SK-N-SH (cell line): ENCODE data around the gene KCNA10. TPM values are rescaled to one million over a fixed set of nuclear protein-coding genes. Genes with fewer than 3 reads are reported as not detected.

ENCODE experiments used
- CTCF ChIA-PET: fragments of 300-600, 350-600 bp; formaldehyde crosslinking; extraction: SDS; loops from one replicate; lab custom pipeline; 2021; lab: Yijun Ruan, JAX
- POLR2A ChIA-PET: fragments of 350-600 bp; sonication (Branson Sonifier 250); formaldehyde crosslinking; extraction: SDS; loops from one replicate; lab custom pipeline; 2020; ENCODE audit warnings: antibody characterized with exemption, inconsistent platforms; lab: Yijun Ruan, JAX
- DNase-seq: peaks from one replicate; pipeline ENCODE4 v3.0.0; 2012
- H2AFZ ChIP-seq: fragments of 200-600 bp; sonication (generic); 2 replicates; pipeline ENCODE4 v1.8.1; 2016; ENCODE audit warnings: antibody characterized with exemption, mild to moderate bottlenecking, low read depth
- H3F3A ChIP-seq: fragments of 200-600 bp; sonication (generic); replicated peaks from 2 replicates; pipeline ENCODE3; 2016; ENCODE audit warnings: antibody characterized with exemption, mild to moderate bottlenecking; ENCODE audit not compliant: insufficient read depth
- H3K27ac ChIP-seq, 2 experiments: fragments of 200-500 bp in 1 of 2; fragments of 200-600 bp in 1 of 2; sonication (Bioruptor generic) in 1 of 2; sonication (generic), shearing (Covaris generic) in 1 of 2; 2 replicates each; pipeline versions ENCODE4 v1.5.1 to v1.6.1; 2014 to 2016; ENCODE audit warnings: low read depth in 2 of 2, inconsistent platforms in 1 of 2, low read length in 1 of 2, mild to moderate bottlenecking in 1 of 2, mixed read lengths in 1 of 2
- H3K27me3 ChIP-seq: fragments of 200-600 bp; sonication (generic), shearing (Covaris generic); 2 replicates; pipeline ENCODE4 v1.6.1; 2016; ENCODE audit warnings: mixed run types; ENCODE audit not compliant: insufficient read depth
- H3K36me3 ChIP-seq, 2 experiments: fragments of 200-500 bp in 1 of 2; fragments of 200-600 bp in 1 of 2; sonication (Bioruptor generic) in 1 of 2; sonication (generic) in 1 of 2; replicated peaks in 1 of 2; 2 replicates each; pipeline versions ENCODE3 to v1.5.1; 2014 to 2016; ENCODE audit warnings: low read length in 1 of 2, mild to moderate bottlenecking in 1 of 2; ENCODE audit not compliant: insufficient read depth in 2 of 2, control insufficient read depth in 1 of 2
- H3K4me1 ChIP-seq, 2 experiments: fragments of 200-500 bp in 1 of 2; fragments of 200-600 bp in 1 of 2; sonication (Bioruptor generic) in 1 of 2; sonication (generic), shearing (Covaris generic) in 1 of 2; 2 replicates each; pipeline versions ENCODE4 v1.5.1 to v1.6.1; 2014 to 2016; ENCODE audit warnings: low read depth in 1 of 2, low read length in 1 of 2, mixed run types in 1 of 2; ENCODE audit not compliant: insufficient read depth in 2 of 2, control insufficient read depth in 1 of 2
- H3K4me2 ChIP-seq: fragments of 200-600 bp; sonication (generic), shearing (Covaris generic); 2 replicates; pipeline ENCODE4 v1.6.1; 2017; ENCODE audit warnings: mixed run types
- H3K4me3 ChIP-seq, 2 experiments: fragments of 200-500 bp in 1 of 2; fragments of 200-600 bp in 1 of 2; sonication (Bioruptor generic) in 1 of 2; sonication (generic), shearing (Covaris generic) in 1 of 2; 2 replicates each; pipeline versions ENCODE4 v1.5.1 to v1.8.1; 2014 to 2016; ENCODE audit warnings: low read depth in 2 of 2, inconsistent platforms in 1 of 2, low read length in 1 of 2, mild to moderate bottlenecking in 1 of 2, mixed read lengths in 1 of 2, moderate library complexity in 1 of 2
- H3K79me2 ChIP-seq: fragments of 200-600 bp; sonication (generic); 2 replicates; pipeline ENCODE4 v1.8.1; 2017; ENCODE audit warnings: mild to moderate bottlenecking; ENCODE audit not compliant: insufficient read depth
- H3K9ac ChIP-seq: fragments of 200-600 bp; sonication (generic); 2 replicates; pipeline ENCODE4 v1.6.1; 2017; ENCODE audit warnings: mixed run types
- H3K9me2 ChIP-seq: fragments of 200-600 bp; sonication (generic); 2 replicates; pipeline ENCODE4 v1.6.1; 2017; ENCODE audit warnings: mixed run types
- H3K9me3 ChIP-seq: fragments of 200-600 bp; sonication (generic); 2 replicates; pipeline ENCODE4 v1.6.1; 2017; ENCODE audit warnings: mixed run types, mild to moderate bottlenecking, moderate library complexity
- H4K20me1 ChIP-seq: fragments of 200-600 bp; sonication (generic); 2 replicates; pipeline ENCODE4 v1.6.1; 2017; ENCODE audit warnings: mild to moderate bottlenecking, mixed run types; ENCODE audit not compliant: insufficient read depth
- CHD2 ChIP-seq: fragments of 150-350 bp; IDR thresholded peaks from 2 replicates; pipeline ENCODE4 v1.6.1; 2018; ENCODE audit warnings: low read length; ENCODE audit not compliant: partially characterized antibody
- FOSL2 ChIP-seq: IDR thresholded peaks from 2 replicates; pipeline ENCODE4 v1.4.0; 2012; ENCODE audit warnings: low read depth, mild to moderate bottlenecking, moderate library complexity, borderline replicate concordance
- JUND ChIP-seq: IDR thresholded peaks from 2 replicates; pipeline ENCODE4 v1.4.0; 2012
- RAD21 ChIP-seq: IDR thresholded peaks from 2 replicates; pipeline ENCODE4 v1.6.1; 2012; ENCODE audit warnings: mild to moderate bottlenecking, low read length
- RCOR1 ChIP-seq: fragments of 150-350 bp; IDR thresholded peaks from 2 replicates; pipeline ENCODE4 v1.6.1; 2017; ENCODE audit warnings: antibody characterized with exemption, low read length
- RXRA ChIP-seq: IDR thresholded peaks from 2 replicates; pipeline ENCODE4 v1.4.0; 2012; ENCODE audit warnings: low read depth, mild to moderate bottlenecking, borderline replicate concordance
- WGBS: methylation state at CpG from one replicate; pipeline ENCODE4 v1.1.6; 2017; ENCODE audit warnings: low lambda C conversion rate; 5-methylcytosine and 5-hydroxymethylcytosine counted together
- polyA plus RNA-seq, 3 experiments: library from polyadenylated mRNA; depleted of rRNA; stranded (reverse); fragments of >200 nt; gene quantifications; 2 replicates each; pipeline ENCODE4 v1.2.3, GENCODE V29; 2012
- TF ChIP-seq, protein P1 (sequence below): IDR thresholded peaks from 2 replicates; pipeline ENCODE4 v1.6.1; 2012; ENCODE audit warnings: mild to moderate bottlenecking, low read depth, low read length, moderate library complexity

KCNA10 gene
- polyA plus RNA-seq, 1 of the 3 experiments (the other 2 are of a cell fraction) = not detected

DNA sequence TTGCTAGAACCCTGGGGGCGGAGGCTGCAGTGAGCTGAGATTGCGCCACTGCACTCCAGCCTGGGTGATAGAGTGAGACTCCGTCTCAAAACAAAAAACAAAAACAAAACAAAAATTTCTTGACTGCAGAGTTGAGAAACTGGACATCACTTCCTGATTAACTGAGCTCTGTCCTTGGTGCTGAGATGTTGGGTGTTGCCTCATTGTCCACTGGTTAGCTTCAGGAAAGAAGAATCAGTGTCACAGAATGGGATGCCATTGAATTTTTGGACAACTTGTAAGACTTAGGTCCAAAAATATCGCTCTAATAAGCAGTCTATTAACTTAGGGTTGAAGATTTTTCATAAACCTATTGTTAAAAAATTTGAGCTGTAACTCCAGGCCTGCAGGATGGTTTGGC is 23.8 kb upstream of the KCNA10 start:
- Histone ChIP-seq H3K36me3 (no peaks in the 10 kb centered on the region), H3K4me2 (no peak overlapping the region), H3K4me3 (no peak overlapping the region), H2AFZ (no peak overlapping the region), H3K27me3 (no peaks in the 10 kb centered on the region), H3K4me1 (no peaks in the 10 kb centered on the region), H3K9me2 (no peaks in the 10 kb centered on the region), H3K79me2 (no peaks in the 10 kb centered on the region), H3K9ac (no peak overlapping the region), H3K27ac (no peak overlapping the region), H3F3A (no peaks in the 10 kb centered on the region), H4K20me1 (no peaks in the 10 kb centered on the region), H3K9me3 (no peaks in the 10 kb centered on the region)
- WGBS = 30% methylated on average over 4 of the region's 4 CpGs
- no peak for DNase-seq
- TF ChIP-seq, protein P1, sequence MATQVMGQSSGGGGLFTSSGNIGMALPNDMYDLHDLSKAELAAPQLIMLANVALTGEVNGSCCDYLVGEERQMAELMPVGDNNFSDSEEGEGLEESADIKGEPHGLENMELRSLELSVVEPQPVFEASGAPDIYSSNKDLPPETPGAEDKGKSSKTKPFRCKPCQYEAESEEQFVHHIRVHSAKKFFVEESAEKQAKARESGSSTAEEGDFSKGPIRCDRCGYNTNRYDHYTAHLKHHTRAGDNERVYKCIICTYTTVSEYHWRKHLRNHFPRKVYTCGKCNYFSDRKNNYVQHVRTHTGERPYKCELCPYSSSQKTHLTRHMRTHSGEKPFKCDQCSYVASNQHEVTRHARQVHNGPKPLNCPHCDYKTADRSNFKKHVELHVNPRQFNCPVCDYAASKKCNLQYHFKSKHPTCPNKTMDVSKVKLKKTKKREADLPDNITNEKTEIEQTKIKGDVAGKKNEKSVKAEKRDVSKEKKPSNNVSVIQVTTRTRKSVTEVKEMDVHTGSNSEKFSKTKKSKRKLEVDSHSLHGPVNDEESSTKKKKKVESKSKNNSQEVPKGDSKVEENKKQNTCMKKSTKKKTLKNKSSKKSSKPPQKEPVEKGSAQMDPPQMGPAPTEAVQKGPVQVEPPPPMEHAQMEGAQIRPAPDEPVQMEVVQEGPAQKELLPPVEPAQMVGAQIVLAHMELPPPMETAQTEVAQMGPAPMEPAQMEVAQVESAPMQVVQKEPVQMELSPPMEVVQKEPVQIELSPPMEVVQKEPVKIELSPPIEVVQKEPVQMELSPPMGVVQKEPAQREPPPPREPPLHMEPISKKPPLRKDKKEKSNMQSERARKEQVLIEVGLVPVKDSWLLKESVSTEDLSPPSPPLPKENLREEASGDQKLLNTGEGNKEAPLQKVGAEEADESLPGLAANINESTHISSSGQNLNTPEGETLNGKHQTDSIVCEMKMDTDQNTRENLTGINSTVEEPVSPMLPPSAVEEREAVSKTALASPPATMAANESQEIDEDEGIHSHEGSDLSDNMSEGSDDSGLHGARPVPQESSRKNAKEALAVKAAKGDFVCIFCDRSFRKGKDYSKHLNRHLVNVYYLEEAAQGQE = peak; percentile 94
- TF ChIP-seq FOSL2 = no peak
- TF ChIP-seq JUND = no peak
- TF ChIP-seq RXRA = no peak
- TF ChIP-seq RAD21 = no peak
- TF ChIP-seq CHD2 = no peak
- POLR2A ChIA-PET = no interaction called here
- CTCF ChIA-PET = interaction anchor here (0.7 to 5.8 kb wide), 8 partner anchors 12 to 239 kb away, joined by 3 to 48 read pairs (median 4); no protein-coding TSS in a partner anchor

DNA sequence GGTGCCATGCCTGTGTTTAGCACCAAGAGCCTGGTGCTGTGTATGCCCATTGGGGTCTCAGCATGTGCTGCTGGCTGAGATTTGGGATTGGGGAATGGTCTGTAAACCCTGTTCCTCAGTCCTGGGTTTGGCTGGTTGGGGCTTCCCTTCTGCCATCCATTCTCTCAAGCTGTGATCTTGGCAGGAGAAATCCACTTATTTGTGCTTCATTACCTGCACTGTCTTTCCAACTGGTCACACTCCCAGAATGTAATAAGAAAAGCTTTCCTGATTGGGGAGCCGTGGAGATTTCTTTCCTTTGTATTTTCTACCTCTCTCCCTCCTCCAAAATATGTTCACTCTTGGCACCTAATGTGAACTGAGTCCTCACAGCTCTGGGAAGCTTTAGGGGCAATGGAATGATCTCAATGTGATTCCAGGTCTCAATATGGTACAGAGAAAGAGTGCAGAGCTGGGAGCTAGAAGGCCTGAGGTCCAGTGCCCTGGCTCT is 23.0 kb upstream of the KCNA10 start:
- Histone ChIP-seq H3K4me3 (no peak overlapping the region), H3F3A (no peaks in the 10 kb centered on the region), H3K4me2 (no peak overlapping the region), H3K27me3 (no peaks in the 10 kb centered on the region), H3K27ac (no peak overlapping the region), H3K79me2 (no peaks in the 10 kb centered on the region)
- CTCF ChIA-PET = interaction anchor here (1.1 to 5.8 kb wide), 6 partner anchors 13 to 241 kb away, joined by 3 to 48 read pairs (median 6); no protein-coding TSS in a partner anchor
- no peak for DNase-seq
- TF ChIP-seq RXRA (no peak), RCOR1 (no peak)
- TF ChIP-seq, all 33 proteins: peak for 0
- Histone ChIP-seq H4K20me1 (no peaks in the 10 kb centered on the region), H3K9ac (no peak overlapping the region), H3K9me2 (no peaks in the 10 kb centered on the region), H3K9me3 (no peaks in the 10 kb centered on the region), H3K4me1 (no peaks in the 10 kb centered on the region), H3K36me3 (no peaks in the 10 kb centered on the region), H2AFZ (no peak overlapping the region)
- WGBS = 8% methylated on average over 1 of the region's 1 CpG
- POLR2A ChIA-PET = no interaction called here
